GM10847 (cell line): Measurements from ENCODE around the gene DZIP1L.

Source experiments
- POLR2A ChIP-seq: IDR thresholded peaks from 2 replicates; pipeline ENCODE4 v1.6.1; 2011; ENCODE audit not compliant: insufficient read length; ENCODE audit errors: extremely low read depth

The DZIP1L gene

DNA sequence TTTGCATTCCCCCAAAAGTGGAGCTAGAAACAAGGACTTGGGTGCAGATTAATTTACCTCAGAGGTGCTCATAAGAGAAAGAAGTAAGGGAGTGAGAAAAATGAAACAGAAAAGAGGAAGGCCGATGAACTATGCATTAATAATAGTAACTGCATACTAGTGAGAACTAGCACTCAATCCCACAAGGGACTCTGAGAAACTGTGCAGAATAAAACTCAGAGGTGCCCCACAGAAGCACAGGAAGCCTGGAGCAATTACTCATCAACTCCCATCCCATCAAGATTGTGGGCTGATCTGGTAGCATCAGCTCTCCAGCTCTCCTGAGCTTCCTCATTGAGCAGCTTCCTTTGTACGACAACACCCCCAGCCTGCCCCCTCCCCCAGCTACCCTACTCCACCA lies 54.6 kb downstream of the DZIP1L start:
- no peak for TF ChIP-seq POLR2A

DNA sequence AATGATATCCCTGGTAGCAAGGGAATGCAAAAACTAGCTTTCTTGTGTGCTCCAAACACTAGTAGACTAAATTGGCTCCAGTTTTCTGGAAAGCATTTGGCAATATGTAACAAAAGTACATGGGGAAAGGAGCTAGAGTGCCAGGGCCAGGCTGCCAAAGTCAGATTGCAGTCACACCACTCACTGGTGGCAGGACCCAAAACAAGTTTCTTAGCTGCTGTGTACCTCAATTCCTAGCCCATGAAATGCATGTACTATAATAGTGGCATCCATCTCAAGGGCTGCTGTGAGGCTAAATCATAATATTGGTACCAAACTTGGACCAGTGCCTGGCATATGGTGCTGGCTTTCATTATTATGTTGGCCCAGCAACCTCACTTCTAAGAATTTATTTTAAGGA lies 56.1 kb downstream of the DZIP1L start:
- no peak for TF ChIP-seq POLR2A

DNA sequence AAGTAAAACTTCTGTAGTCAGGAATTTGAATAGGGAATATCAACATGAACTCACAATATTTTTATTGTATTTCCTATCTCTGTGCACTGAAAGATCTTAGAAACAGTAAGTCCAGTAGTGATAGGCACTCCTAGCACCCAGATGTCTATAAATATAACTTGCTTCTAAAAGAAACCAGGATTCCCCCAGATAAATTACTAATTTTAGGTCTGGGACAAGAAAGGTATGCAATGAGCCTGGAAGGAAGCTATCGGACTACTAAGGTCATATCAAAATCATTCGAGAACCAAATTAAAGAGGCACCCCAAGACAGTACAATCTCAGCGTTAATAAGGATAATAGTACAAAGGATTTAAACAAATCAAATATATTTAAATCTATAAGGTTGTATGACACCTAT lies 58.0 kb downstream of the DZIP1L start:
- TF ChIP-seq POLR2A: no peak

DNA sequence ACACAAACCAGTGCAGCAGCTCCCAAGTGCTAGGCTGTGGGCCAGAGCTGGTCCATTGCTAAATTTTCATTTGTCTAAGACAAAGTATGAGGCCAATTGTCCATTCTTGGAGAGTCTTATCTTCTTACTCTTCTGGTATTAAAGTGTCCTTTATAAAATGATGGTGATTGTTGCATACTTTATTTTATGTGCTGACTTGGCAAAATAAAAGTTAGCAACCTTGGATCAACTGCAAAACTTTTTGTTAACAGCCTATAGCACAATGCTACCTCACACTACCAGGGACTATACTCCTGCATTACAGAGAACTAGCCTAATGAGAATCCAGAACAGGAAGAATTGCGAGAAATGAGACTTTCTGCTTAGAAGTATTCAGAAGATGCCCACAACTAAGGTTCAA lies 61.4 kb downstream of the DZIP1L start:
- TF ChIP-seq POLR2A: no peak

DNA sequence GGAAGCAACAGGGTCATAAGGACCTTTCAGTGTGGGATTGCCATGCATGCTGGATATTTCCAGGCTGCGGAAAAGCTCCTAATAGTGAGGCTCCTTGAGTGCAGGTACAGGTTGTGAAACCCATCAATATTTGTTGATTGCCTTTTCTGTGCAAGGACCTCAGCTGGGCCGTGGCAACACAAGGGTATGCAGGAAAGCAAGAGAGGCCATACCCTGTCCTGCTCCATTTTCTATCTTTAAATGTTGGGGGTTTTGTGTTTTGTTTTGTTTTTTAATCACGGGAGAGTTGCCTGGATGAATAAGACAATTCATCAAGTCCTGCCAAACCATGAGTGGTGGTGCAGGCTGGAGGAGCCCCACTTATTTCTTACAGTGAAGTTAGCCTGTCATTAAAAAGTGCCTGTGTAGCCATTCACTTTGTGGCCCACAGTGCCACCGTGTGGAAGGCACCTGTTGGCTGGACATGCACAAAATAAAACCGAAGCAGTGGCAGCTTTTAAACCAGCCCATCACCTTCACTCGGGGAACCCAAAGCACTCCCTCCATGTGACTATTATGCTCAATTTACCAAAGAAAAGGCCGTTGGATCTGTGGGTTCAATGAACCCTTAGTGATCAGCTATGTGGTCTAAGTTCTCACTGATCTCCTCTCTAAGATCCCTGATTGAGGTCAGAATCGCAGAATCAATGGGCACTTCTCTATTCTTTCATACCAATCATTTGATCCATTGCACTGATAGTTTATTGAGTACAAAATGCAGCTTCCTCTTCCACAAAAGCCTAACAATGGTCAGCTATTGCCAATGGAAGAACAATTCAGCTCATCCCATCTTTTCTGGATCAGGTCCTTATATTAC lies 63.2 kb downstream of the DZIP1L start:
- no peak for TF ChIP-seq POLR2A

DNA sequence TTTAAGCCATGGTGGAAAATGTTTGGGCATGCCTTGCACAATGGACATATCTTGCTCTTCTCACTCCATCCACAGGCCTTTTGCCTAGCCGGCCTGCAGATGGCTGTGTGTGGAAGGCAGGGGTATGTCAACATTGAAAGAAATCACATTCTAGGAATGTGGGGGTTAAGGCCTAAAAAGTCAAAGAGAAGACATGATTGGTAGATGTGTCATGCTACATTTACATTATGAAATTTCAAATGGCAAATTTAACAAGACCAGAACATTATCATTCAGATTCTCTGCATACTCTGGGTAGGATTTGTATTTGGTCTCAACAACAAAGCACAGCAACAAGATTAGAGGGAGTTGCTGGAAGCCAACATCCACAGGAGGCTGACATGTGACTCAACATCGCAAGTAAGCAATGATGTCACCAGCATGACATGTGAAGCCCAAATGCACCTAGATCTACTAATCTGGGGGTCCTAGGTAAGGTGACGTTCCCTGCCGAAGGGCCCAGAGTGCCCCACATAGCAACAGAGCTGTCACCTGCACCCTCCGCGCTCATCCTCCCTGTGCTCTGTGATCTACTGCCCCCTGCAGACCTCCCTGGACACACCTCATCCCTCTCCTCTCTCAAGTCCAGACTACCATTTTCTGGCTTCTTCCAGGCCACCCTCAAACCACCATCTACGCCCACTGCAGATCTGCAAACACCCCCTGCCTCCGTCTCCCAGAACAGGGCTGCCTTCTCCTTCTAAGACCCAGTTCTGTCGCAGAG lies 66.1 kb downstream of the DZIP1L start:
- TF ChIP-seq POLR2A: no peak

DNA sequence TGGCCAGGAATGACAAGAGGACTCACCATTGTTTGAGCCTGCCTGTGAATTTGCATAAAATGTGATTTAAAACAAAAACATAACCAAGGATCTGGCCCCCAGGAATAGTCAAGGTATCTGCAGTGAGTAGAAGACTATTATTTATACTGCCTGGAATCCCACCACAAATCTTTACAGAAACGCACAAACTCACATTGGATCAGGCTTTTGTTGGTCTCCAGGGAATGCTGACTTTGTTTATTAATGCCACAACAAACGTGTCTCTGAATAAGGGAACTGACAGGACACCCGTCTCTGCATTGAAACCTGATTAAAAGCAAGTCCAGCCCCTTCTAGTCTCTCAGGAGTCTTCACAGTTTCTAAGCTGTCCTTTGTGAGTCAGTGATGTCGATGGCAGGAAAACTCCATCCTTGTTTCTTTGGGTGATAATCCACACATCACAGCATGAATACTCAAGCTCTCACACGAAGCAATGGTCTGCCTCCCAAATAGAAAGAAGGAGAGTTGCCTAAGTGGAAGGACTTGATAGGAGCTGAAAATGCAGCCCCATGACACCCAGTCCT lies 67.7 kb downstream of the DZIP1L start:
- TF ChIP-seq POLR2A: no peak

DNA sequence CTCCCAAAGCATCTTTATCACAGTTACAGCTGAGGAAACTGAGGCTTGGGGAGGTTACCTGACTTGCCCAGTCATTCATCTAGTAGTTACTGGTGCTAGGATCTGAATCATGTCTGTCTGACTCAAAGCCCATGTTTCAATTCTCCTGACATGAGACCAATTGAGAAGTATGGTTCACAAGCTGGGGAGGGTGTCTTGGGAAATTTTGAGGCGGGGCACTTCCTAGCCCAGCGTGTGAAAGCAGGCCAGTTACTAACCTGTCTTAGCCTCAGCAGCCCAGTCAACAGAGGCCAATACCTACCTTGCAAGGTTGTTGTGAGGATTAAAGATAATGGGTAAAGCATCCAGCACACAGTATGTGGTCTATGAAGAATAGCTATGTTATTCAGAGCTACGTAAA lies 68.5 kb downstream of the DZIP1L start:
- no peak for TF ChIP-seq POLR2A

DNA sequence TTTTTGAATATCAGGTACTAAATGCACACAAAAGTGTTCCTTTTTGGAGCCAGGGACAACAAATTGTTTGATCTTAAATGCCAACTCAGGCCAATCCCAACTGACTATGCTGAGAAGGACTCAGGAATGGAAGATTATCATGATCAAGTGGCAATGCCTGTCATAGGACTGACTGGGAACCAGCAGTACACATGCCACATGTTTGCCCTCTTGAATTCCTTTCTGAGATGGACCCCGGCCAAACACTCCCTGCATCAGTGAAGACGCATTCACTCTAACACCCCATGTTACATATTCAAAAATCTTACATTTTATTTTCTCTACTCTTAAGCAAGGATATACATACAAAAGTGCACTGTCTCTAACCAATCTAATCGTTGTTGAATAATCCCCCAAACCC lies 69.3 kb downstream of the DZIP1L start:
- no peak for TF ChIP-seq POLR2A

DNA sequence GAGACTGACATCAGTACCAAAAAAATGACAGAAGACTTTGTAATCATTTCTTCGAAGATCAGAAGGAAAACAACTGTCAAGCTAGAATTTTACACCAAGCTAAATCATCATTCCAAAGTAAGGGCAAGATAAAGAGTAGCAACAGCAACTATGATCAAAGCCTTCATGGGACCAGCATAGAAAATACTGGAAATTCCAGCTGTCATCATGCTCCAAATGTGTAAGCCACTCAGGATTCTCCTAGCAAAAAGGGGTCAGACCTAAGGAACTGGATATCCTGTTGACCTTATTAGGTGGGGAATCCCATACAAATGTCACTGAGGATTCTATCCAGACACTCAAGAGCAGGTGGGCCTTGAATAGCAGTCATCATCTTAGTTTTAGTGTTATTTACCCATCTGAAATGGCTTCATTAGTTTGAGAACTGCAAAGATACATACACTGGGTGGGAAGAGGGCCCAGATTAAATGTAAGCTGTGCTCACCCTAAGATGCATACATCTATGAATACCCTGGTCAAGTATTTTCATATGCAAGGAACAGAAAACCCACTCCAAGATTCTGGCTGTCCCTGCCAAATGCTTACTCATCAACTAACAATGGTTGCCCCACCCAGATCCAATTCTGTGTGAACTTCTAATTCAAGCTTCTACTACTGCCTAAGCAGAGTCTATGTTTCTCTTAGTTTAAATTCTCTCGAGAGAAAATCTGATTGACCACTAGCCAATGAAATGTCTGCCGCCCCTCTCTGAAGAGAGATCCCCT lies 72.0 kb downstream of the DZIP1L start:
- TF ChIP-seq POLR2A: no peak

DNA sequence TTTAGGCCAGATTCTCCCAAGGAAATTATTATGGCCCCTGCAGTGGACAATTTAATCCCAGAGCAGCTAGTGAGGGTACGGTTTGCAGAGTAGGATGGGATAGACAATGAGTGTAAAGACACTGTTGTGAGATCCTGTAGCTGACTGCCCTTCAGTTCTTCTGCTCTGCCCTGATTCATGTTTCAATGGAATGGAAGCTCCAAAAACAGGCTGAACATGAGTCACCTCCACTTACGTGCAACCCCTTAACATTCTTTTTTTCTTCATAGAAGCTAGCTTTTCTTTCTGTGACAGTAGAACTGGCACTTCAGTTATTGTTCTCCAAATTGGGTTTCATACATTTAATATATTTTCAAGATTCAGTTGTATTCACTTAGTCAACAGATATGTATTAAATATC lies 73.4 kb downstream of the DZIP1L start:
- TF ChIP-seq POLR2A: no peak

DNA sequence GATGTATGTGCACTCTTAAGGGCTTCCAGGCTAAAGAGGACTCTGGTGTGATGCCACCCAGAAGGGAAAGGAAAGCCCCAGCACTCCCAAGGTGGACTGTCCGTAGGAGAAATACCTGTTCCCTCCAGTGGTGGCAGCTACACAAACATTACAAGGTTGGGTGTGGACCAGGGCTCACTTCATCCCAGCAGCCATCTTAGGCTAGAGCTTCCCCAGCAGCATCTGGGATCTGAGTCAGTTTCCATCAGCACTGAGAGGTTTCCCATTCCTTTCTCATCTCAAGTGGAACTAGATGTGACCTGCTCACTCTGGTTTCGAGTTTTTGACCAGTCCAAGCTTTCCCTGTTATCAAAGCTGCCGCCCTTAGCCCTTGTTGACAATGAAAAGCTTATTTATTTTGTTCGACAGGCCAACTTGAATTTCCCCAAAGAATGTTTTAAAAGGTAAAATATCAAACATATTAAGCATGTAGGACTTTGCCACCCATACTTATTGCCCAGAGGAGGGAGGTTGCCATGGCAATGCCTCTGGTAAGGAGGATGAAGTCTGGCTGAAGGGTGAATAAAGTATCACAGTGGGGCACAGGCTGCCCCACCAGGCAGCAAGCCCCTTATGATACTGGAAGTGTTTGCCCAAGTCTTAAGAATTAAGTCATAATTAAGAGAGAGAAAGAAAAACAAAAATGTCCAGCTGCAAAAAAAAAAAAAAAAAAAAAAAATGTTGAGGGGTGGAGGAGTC lies 76.5 kb downstream of the DZIP1L start:
- no peak for TF ChIP-seq POLR2A

DNA sequence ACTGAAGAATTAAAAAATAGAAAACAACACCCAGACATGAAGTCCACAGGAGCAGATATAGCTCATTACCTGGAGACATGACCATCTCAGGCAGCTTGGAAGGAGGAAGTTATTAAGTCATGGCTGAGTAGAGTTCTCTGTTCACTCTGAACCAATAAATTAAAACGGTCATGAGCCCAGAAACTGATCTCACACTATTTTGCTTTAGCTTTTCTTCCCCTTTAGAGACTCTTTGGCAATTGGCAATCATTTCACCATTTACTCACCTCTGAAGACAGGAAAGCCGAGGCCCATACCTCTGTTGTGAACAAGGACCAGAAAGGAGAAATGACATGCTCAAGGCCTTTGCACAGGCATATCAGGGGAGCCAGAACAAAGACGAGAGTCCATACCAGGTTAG lies 78.8 kb downstream of the DZIP1L start:
- TF ChIP-seq POLR2A: no peak

DNA sequence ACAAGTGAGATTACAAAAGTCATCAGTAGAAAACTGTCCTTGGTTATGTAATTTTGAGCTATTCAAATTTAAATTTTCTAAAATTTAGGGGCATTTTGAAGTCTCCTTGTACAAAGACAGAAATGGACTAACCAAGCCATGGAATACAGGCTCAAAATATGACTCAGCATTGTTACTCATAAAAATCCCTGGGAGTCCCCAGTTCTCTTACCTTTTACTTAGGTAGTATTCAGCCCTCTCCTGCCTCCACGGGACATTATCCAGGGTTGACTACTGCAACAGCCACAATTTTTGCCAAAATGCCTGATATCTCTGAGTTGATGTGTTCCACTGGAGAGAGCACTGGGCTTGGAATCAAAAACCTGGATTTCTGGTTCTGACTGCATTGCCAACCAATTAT lies 80.5 kb downstream of the DZIP1L start:
- no peak for TF ChIP-seq POLR2A

DNA sequence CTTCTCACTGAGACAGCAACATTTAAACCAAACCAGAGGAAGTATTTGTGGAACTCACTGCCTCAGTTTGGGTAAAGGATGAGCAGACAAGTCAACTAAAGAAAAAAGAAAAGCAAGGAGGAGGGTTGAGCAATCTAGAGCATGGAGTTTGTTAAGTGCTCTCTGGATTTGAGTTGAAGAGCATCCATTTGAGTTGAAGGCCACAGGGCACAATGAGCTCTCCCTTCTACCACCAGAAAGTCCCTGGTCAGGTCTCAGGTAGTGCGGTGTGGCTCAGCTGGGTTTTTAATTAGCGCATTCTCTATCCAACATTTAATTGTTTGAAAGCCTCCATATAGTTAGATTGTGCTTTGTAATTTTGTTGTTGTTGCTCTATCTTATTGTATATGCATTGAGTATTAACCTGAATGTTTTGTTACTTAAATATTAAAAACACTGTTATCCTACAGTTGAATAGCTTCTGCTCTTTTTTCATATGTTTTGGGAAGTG lies 82.2 kb downstream of the DZIP1L start:
- no peak for TF ChIP-seq POLR2A
